ENCODE results near the gene GPX1.

DNA sequence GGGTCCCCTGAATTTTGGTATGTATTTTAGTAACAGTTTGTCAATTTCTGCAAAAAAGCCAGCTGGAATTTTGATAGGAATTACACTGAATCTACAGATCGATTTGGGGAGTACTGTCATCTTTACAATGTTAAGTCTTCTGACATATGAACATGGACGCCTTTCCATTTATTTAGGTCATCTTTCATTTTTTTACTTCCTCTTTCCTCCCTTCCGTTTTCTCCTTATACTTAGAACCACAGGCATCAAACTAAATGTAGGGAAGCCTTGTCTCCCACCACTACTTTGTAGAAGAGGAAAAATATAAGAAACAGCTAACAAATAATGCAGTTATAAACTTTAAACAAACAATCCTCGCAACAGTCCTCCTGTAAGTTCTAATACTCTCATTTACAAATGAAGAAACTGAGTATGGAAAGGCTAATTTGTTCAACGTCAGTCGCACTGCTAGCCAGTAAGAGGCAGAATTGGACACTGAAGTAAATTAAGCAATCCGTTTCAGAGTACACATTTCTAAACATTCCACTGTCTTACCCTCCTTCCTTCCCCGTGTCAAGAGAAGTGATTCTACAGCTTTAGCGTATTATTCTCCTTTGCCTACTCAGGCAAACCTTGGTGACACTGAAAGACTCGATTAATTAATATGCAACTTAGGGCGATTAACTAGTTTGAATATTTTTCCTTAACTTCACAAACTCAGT, 28.1 kb upstream of the GPX1 start:
- no peak for TF ChIP-seq POLR2AphosphoS5 (IDR thresholded peaks at IDR 0.05; ENCODE audit: low read depth, low read length)
- TF ChIP-seq, protein P1, sequence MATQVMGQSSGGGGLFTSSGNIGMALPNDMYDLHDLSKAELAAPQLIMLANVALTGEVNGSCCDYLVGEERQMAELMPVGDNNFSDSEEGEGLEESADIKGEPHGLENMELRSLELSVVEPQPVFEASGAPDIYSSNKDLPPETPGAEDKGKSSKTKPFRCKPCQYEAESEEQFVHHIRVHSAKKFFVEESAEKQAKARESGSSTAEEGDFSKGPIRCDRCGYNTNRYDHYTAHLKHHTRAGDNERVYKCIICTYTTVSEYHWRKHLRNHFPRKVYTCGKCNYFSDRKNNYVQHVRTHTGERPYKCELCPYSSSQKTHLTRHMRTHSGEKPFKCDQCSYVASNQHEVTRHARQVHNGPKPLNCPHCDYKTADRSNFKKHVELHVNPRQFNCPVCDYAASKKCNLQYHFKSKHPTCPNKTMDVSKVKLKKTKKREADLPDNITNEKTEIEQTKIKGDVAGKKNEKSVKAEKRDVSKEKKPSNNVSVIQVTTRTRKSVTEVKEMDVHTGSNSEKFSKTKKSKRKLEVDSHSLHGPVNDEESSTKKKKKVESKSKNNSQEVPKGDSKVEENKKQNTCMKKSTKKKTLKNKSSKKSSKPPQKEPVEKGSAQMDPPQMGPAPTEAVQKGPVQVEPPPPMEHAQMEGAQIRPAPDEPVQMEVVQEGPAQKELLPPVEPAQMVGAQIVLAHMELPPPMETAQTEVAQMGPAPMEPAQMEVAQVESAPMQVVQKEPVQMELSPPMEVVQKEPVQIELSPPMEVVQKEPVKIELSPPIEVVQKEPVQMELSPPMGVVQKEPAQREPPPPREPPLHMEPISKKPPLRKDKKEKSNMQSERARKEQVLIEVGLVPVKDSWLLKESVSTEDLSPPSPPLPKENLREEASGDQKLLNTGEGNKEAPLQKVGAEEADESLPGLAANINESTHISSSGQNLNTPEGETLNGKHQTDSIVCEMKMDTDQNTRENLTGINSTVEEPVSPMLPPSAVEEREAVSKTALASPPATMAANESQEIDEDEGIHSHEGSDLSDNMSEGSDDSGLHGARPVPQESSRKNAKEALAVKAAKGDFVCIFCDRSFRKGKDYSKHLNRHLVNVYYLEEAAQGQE (IDR thresholded peaks at IDR 0.05; ENCODE audit: insufficient read depth in 1 of 2, low read depth in 2 of 2, low read length in 2 of 2) = no peak

All from PFSK-1 (cell line).